ENCODE data around the gene ELMO3. TPM values are rescaled to one million over a fixed set of nuclear protein-coding genes. Genes with fewer than 3 reads are reported as not detected.

Gene ELMO3
- total and polyA plus RNA-seq, 2 of the 13 experiments (the other 11 are each of a cell fraction or from before 2014, with no cell fraction given) = 2.6 to 4.0 TPM

GRCh38 chr16:67170168-67170948 lies 28.6 kb upstream of the ELMO3 start, which contains the start of gene NOL3 (continued):
- TF ChIP-seq BCL6 (CRISPR knock-in tag; IDR thresholded peaks at IDR 0.05) (0 out of 2 replicates have a peak, but pooled peaks have one; percentile 1), ZNF639 (CRISPR knock-in tag; conservative IDR thresholded peaks at IDR 0.05) (no peak), ZNF552 (CRISPR knock-in tag; IDR thresholded peaks at IDR 0.05; ENCODE audit: borderline replicate concordance) (peak; percentile 30; the same call in 1 of the 2 replicates), KDM5A (IDR thresholded peaks at IDR 0.05; ENCODE audit: borderline replicate concordance, low read length) (peak; percentile 41; the same call in 1 of the 2 replicates), ZNF75D (CRISPR knock-in tag; IDR thresholded peaks at IDR 0.05; ENCODE audit: borderline replicate concordance) (no peak), BATF2 (CRISPR knock-in tag; IDR thresholded peaks at IDR 0.05) (no peak), GTF3A (CRISPR knock-in tag; conservative IDR thresholded peaks at IDR 0.05) (no peak), ATF1 (CRISPR knock-in tag; IDR thresholded peaks at IDR 0.05) (no peak), ARNT2 (CRISPR knock-in tag; IDR thresholded peaks at IDR 0.05; ENCODE audit: low read depth) (no peak), MTERF4 (CRISPR knock-in tag; IDR thresholded peaks at IDR 0.05) (no peak), SMAD9 (CRISPR knock-in tag; IDR thresholded peaks at IDR 0.05) (no peak), ELF4 (CRISPR knock-in tag; IDR thresholded peaks at IDR 0.05; ENCODE audit: borderline replicate concordance) (no peak), USF2 (IDR thresholded peaks at IDR 0.05; ENCODE audit: low read depth, low read length) (no peak), USF2 (CRISPR knock-in tag; IDR thresholded peaks at IDR 0.05; ENCODE audit: borderline replicate concordance) (no peak), ZEB1 (IDR thresholded peaks at IDR 0.05; ENCODE audit: insufficient replicate concordance, low read depth) (no peak), ZNF615 (CRISPR knock-in tag; IDR thresholded peaks at IDR 0.05; ENCODE audit: borderline replicate concordance) (no peak), PTBP1 (IDR thresholded peaks at IDR 0.05; ENCODE audit: low read depth, low read length, poor library complexity, severe bottlenecking) (no peak), RARA (CRISPR knock-in tag; IDR thresholded peaks at IDR 0.05) (no peak), GRHL1 (CRISPR knock-in tag; conservative IDR thresholded peaks at IDR 0.05) (no peak), ZBTB44 (CRISPR knock-in tag; IDR thresholded peaks at IDR 0.05) (peak; percentile 59; the same call in 1 of the 2 replicates), TBP (CRISPR knock-in tag; IDR thresholded peaks at IDR 0.05) (no peak)

Data from HepG2 (cell line).